Keratinocyte (primary cell): ENCODE data around the gene ADAMTS9. TPM values are rescaled to one million over a fixed set of nuclear protein-coding genes. Genes with fewer than 3 reads are reported as not detected.
A peak's percentile ranks its signal among the peaks of the same experiment; 100 is the strongest.

ENCODE experiments used
- DNase-seq: peaks from one replicate; pipeline ENCODE4 v3.0.0-alpha.2; 2011; ENCODE audit warnings: low read depth, missing footprints, low spot score
- FAIRE-seq: peaks from 2 replicates; lab custom pipeline; 2011; peaks lifted over from hg19 to GRCh38; lab: Jason Lieb, UNC
- H2AFZ ChIP-seq: 2 replicates; pipeline ENCODE4 v1.6.0; 2012; ENCODE audit warnings: low read length, control low read depth, inconsistent platforms; ENCODE audit not compliant: control insufficient read depth
- H3K27ac ChIP-seq: 2 replicates; pipeline ENCODE4 v1.5.1; 2011; ENCODE audit warnings: low read length; ENCODE audit not compliant: control insufficient read depth, insufficient read depth
- H3K27me3 ChIP-seq: 3 replicates; pipeline ENCODE4 v1.6.0; 2011; ENCODE audit warnings: low read length; ENCODE audit not compliant: control insufficient read depth, insufficient read depth; ENCODE audit errors: extremely low read depth
- H3K36me3 ChIP-seq, 2 experiments: 2 replicates in 1 of 2; 3 replicates in 1 of 2; pipeline ENCODE4 v1.5.1; 2011; ENCODE audit warnings: low read length in 2 of 2, mild to moderate bottlenecking in 1 of 2; ENCODE audit not compliant: control insufficient read depth in 2 of 2, insufficient read depth in 2 of 2; ENCODE audit errors: extremely low read depth in 1 of 2
- H3K4me1 ChIP-seq: 3 replicates; pipeline ENCODE4 v1.5.1; 2011; ENCODE audit warnings: low read length; ENCODE audit not compliant: control insufficient read depth, insufficient read depth; ENCODE audit errors: extremely low read depth
- H3K4me2 ChIP-seq: 3 replicates; pipeline ENCODE4 v1.6.0; 2011; ENCODE audit warnings: low read depth, low read length; ENCODE audit not compliant: control insufficient read depth, insufficient read depth; ENCODE audit errors: extremely low read depth
- H3K4me3 ChIP-seq, 3 experiments: fragments of 200-600 bp in 1 of 3; sonication (generic) in 1 of 3; 2 replicates in 2 of 3; 3 replicates in 1 of 3; pipeline ENCODE4 v1.5.1; 2011 to 2016; ENCODE audit warnings: low read length in 3 of 3, mild to moderate bottlenecking in 3 of 3, control low read depth in 2 of 3, inconsistent platforms in 1 of 3, low read depth in 1 of 3, mixed read lengths in 1 of 3, mixed run types in 1 of 3, moderate library complexity in 1 of 3; ENCODE audit not compliant: control insufficient read depth in 2 of 3, insufficient read depth in 2 of 3; ENCODE audit errors: extremely low read depth in 1 of 3
- H3K79me2 ChIP-seq: 2 replicates; pipeline ENCODE4 v1.6.0; 2012; ENCODE audit warnings: low read length; ENCODE audit not compliant: control insufficient read depth, insufficient read depth
- H3K9ac ChIP-seq: 3 replicates; pipeline ENCODE4 v1.6.0; 2011; ENCODE audit warnings: low read length; ENCODE audit not compliant: control insufficient read depth, insufficient read depth; ENCODE audit errors: extremely low read depth
- H3K9me1 ChIP-seq: 3 replicates; pipeline ENCODE4 v1.6.0; 2011; ENCODE audit warnings: low read length; ENCODE audit not compliant: control insufficient read depth, insufficient read depth; ENCODE audit errors: extremely low read depth
- H3K9me3 ChIP-seq: 2 replicates; pipeline ENCODE4 v1.5.1; 2012; ENCODE audit warnings: low read depth, low read length; ENCODE audit not compliant: control insufficient read depth
- H4K20me1 ChIP-seq: 3 replicates; pipeline ENCODE4 v1.6.0; 2011; ENCODE audit warnings: low read length; ENCODE audit not compliant: control insufficient read depth, insufficient read depth; ENCODE audit errors: extremely low read depth
- CTCF ChIP-seq, 3 experiments: IDR thresholded peaks in 1 of 3; conservative IDR thresholded peaks in 1 of 3; optimal IDR thresholded peaks in 1 of 3; 2 replicates in 2 of 3; 3 replicates in 1 of 3; pipeline versions ENCODE3 to v1.5.1; 2011; ENCODE audit warnings: low read length in 3 of 3, mild to moderate bottlenecking in 3 of 3, moderate library complexity in 2 of 3, control low read depth in 1 of 3, inconsistent platforms in 1 of 3; ENCODE audit not compliant: insufficient read depth in 2 of 3; ENCODE audit errors: extremely low read depth in 1 of 3
- EZH2 ChIP-seq: IDR thresholded peaks from one replicate; pipeline ENCODE4 v1.6.1; 2012; ENCODE audit warnings: inconsistent platforms, mild to moderate bottlenecking, low read length, moderate library complexity
- dilution Hi-C: fragments of 300-500 bp; cut with MboI; formaldehyde crosslinking; loops from one replicate; pipeline ENCODE4 v1.7.0; 2020; ENCODE audit warnings: low sequenced_read_pairs; ENCODE audit not compliant: extremely low pct_ligation_motif_present
- polyA plus RNA-seq, 5 experiments: library from polyadenylated mRNA; depleted of rRNA in 3 of 5; stranded (reverse) in 3 of 5; stranded (forward) in 1 of 5; unstranded in 1 of 5; fragments of >200 nt; gene quantifications; 1 replicate in 1 of 5; 2 replicates in 3 of 5; 3 replicates in 1 of 5; pipeline versions ENCODE4 v1.2.1 to v1.2.3, GENCODE V29; 2011 to 2012; ENCODE audit warnings: missing spikeins in 2 of 5, low read depth in 1 of 5, low replicate concordance in 1 of 5

Gene ADAMTS9
- polyA plus RNA-seq, 1 donor (not counting 4 experiments of a cell fraction or from before 2014, with no cell fraction given): 0.43 TPM

- Histone ChIP-seq H3K4me3 (no peak overlapping the region), H3K27me3 (no peaks in the 10 kb centered on the region), H2AFZ (no peak overlapping the region), H3K4me2 (no peak overlapping the region), H3K9me1 (no peaks in the 10 kb centered on the region), H4K20me1 (no peaks in the 10 kb centered on the region), H3K9me3 (no peaks in the 10 kb centered on the region), H3K4me1 (no peaks in the 10 kb centered on the region), H3K9ac (no peak overlapping the region), H3K79me2 (no peaks in the 10 kb centered on the region), H3K27ac (no peak overlapping the region), H3K36me3 (no peaks in the 10 kb centered on the region)
- FAIRE-seq (no peak), DNase-seq (no peak)
- TF ChIP-seq CTCF (optimal IDR thresholded peaks at IDR 0.05 in 1 of 3, IDR thresholded peaks at IDR 0.05 in 1 of 3, conservative IDR thresholded peaks at IDR 0.05 in 1 of 3; ENCODE audit: extremely low read depth in 1 of 3, insufficient read depth in 2 of 3, low read length in 3 of 3) (no peak), EZH2 (no peak)
- dilution Hi-C loops: loop anchor here (5.0 kb wide), 1 partner anchor 37 kb away; no protein-coding TSS in a partner anchor
Observed at GRCh38 chr3:64599651-64600050, 88.1 kb downstream of the ADAMTS9 start.

- DNase-seq (peak; percentile 11), FAIRE-seq (peak; percentile 9)
- H3K9me3 ChIP-seq: no peaks in the 10 kb centered on the region
- H3K4me3 ChIP-seq: no peak overlapping the region
- dilution Hi-C loops: loop anchor here (5.0 kb wide), 1 partner anchor 33 kb away; no protein-coding TSS in a partner anchor
- H3K27me3 ChIP-seq: no peaks in the 10 kb centered on the region
- no peaks in the 10 kb centered on the region for H3K79me2 ChIP-seq
- H2AFZ ChIP-seq: no peak overlapping the region
- no peak for TF ChIP-seq EZH2
- H3K4me1 ChIP-seq: no peaks in the 10 kb centered on the region
- no peak overlapping the region for H3K27ac ChIP-seq
- H4K20me1 ChIP-seq: no peaks in the 10 kb centered on the region
- no peak overlapping the region for H3K4me2 ChIP-seq
- H3K9ac ChIP-seq: no peak overlapping the region
- H3K9me1 ChIP-seq: no peaks in the 10 kb centered on the region
- no peaks in the 10 kb centered on the region for H3K36me3 ChIP-seq
Observed at GRCh38 chr3:64595253-64595694, 92.5 kb downstream of the ADAMTS9 start.

GRCh38 chr3:64594134-64594533 lies 93.7 kb downstream of the ADAMTS9 start:
- no peaks in the 10 kb centered on the region for H3K4me1 ChIP-seq
- dilution Hi-C loops: no loop called here
- H3K9ac ChIP-seq: no peak overlapping the region
- TF ChIP-seq CTCF (optimal IDR thresholded peaks at IDR 0.05 in 1 of 3, IDR thresholded peaks at IDR 0.05 in 1 of 3, conservative IDR thresholded peaks at IDR 0.05 in 1 of 3; ENCODE audit: extremely low read depth in 1 of 3, insufficient read depth in 2 of 3, low read length in 3 of 3): no peak
- no peak for TF ChIP-seq EZH2
- no peaks in the 10 kb centered on the region for H3K79me2 ChIP-seq
- no peaks in the 10 kb centered on the region for H4K20me1 ChIP-seq
- DNase-seq (no peak), FAIRE-seq (no peak)
- H3K27me3 ChIP-seq: no peaks in the 10 kb centered on the region
- no peaks in the 10 kb centered on the region for H3K9me3 ChIP-seq
- H3K9me1 ChIP-seq: no peaks in the 10 kb centered on the region
- no peak overlapping the region for H3K4me3 ChIP-seq
- H3K36me3 ChIP-seq: no peaks in the 10 kb centered on the region
- H3K27ac ChIP-seq: no peak overlapping the region
- no peak overlapping the region for H2AFZ ChIP-seq
- no peak overlapping the region for H3K4me2 ChIP-seq
